Kasumi-1 (cell line): ENCODE results near the gene GPR156.
"Not testable (repeated sequence)": the region's sequence is repeated elsewhere in the genome, so short reads cannot be mapped to it uniquely, and the experiment has no call there.

Experiments used
- DNase-seq, 2 experiments: peaks; one replicate each; lab custom pipeline; 2025; lab: John Stamatoyannopoulos, UW

The GPR156 gene

DNA sequence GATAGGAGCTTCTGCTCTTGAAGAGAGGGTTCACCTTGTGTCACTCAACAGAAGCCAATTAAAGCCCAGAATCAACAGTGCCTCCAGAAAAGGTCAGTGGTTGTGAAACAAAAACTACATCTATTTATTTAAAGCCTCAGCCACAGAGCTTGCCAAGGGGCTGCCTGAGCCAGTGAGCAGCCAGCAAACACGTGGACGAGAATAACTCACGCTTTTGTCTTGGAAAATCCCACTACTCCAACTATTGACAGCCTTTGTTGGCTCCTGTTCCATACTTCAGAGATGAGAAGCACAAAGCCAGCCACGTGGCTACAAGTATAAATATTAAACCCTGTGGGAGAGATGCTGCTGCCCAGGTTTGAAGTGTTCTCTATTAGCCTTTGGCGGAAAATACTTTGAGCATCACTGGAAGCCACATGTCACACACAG lies 10.3 kb downstream of the GPR156 start:
- DNase-seq, result no peak

DNA sequence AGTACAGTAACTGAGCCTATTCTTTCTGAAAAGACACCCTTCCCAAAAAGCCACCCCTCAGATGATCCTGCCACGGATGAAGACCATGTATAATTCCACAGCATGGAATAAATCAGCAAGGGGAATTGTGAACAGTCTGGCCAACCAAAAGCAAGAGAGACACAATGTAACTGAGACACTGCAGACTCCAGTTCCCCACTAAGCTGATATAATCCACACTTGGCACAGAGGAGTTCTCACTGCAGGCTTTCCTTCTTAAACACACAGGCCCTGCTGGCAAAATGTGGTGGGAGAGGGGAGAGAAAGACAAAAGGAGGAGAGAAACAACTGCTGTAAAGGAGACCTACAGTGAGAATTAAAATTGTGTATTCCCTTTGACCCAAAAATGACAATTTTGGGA lies 12.7 kb downstream of the GPR156 start:
- no peak for DNase-seq

DNA sequence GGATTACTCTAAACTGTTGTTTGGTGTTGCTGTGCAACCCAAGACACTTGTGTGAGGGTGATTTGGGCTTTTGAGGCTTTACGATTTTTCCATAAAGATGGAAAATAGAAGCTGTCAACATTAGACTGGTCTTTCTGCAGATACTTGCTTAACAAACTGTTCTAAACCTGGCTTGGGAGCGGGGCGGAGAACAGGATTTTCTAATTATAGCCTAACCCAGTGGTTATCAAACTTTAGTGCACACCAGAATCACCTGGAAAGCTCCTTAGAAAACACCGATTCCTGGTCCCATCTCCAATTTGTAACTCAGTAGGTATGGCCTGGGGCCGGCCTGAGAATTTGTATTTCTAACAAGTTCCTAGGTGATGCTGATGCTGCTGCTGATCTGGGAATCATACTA lies 19.0 kb downstream of the GPR156 start:
- DNase-seq, result no peak

DNA sequence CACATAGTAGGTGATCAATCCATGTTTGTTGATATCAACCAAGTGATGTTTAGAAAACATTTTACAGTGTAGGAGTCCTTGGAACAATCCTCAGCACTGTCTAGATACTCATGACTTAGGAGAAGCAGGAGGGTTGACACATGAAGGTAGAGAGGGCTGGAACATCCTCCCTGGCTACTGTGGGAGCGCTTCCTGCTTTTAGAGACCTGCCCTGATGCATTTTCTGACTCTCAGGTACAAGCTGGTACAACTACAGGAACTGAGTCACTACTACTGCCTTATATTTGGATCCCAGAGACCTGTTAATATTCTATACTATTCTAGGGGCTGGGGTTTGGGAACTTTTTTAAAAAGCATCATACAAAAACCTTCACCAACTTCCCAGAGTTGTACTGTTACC lies 20.1 kb downstream of the GPR156 start:
- no peak for DNase-seq

DNA sequence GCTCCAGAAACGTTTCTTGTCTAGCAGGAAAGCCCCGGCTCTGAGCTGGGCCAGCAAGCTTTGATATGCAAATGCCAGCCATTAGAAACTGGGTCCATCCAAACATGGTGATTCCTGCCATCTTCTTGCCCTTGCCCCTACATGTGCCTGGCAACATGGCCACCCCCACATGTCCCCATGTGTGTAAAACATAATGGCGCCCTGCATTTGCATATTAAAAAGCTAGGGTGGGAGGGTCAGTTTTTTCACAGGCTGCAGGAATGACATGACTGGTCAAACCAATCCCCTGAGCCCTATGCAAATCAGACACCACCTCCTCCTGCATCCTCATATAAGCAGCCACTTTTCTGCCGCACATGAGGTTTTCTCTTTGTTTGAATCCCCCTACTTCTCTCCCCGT lies 21.2 kb downstream of the GPR156 start:
- DNase-seq, result no peak

DNA sequence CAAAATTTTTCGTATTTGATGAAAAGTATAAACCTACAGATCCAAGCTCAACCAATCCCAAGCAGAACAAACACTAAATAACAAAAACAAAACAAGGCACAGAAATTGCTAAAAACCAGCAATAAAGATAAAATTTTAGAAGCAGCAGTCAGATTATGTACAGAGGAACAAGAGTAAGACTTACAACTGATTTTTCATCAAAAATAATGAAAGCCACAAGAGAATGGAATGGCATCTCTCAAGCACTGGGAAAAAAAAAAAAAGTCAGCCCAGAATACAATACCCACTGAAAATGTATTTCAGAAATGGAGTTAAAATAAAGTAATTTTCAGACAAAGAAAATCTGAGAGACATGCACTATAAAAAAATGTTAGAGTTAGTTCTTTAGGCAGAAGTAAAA lies 27.0 kb downstream of the GPR156 start:
- DNase-seq, result peak; percentile 25 to 34

- DNase-seq, result no peak
Observed at GRCh38 chr3:120245386-120245785, 39.6 kb downstream of the GPR156 start.

DNA sequence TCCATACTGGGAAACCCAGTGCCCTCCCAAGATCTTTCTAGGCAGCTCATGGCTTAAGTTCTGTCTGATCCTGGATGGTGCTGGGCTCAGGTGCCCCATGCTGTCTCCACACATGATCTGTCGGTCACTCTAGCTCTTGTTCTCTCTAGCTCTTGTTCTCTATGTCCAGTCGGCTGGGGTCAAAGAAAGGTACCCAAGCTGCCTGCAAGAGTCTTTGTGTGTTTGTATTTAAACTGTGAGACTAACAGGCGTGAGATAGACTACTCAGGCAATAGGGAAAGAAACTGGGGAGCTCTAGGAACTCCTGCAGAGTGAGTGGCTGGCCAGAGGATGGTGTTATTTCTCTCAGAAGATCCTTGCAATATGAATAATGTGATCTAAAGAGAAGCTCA lies 40.2 kb downstream of the GPR156 start:
- no peak for DNase-seq

GRCh38 chr3:120239644-120240043 lies 45.4 kb downstream of the GPR156 start:
- DNase-seq, result no peak

DNA sequence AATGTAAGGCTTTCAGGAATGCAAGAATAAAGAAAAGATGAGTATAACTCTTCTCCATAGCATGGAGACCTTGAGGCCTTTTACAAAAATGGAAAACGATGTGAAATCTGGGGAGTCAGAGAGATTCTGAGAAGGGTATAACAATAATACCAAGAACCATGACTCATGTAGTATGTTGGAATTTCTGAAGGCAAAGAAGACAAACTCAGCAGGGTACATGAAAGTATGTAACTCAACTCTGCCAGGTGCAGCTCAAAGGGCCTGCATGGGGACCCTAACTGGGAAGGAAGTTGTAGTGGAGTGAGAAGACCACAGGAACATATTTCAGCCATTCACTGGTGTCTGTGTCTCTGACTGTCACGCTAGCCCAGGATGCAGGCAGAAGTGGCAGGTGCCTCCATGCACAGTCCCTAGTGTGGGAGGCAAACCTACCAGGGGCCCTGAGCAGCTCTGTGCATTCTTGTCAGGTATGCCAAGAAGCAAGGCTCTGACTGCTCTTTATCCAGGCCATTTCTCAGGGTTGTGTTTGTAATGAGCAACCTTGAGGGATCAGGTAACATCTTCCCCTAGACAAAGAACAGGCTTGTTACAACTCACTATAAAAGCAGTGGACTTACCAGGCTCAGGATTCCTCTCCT lies 57.2 kb downstream of the GPR156 start:
- DNase-seq, result no peak

DNA sequence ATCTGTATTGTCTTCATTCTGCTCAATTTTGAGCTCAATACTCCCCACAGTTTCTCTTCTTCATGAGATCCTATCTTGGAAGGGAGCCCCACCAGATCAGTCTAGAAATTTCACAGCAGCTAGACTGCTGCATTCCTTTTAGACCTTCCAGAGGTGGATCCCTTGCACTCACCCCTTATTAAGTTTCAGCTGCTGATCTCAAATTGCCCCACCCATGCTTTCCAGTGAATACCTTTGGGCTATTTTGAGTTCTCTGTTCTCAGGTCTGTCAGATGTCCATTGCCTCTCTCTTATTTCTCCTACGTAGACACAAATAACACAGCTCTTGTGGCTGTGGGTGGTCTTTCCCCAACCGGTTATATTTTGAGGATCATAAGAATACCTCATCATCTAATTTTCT lies 60.8 kb downstream of the GPR156 start:
- no peak for DNase-seq

DNA sequence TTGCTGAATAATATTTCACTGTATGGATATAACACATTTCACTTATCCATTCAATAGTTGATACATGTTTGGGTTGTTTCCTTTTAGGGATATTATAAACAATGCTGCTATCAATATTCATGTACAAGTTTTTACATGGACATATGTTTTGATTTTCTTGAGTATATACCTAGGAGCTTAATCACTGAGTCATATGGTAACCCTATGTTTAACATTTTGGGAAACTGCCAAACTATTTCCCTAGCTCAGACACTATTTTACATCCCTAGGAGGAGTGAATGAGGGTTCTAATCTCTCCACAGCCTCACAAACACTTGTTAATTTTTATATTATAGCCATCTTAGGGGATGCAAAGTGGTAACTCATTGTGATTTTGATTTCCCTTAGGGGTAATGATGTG lies 66.0 kb downstream of the GPR156 start:
- DNase-seq, result no peak

GRCh38 chr3:120216633-120217032 lies 68.4 kb downstream of the GPR156 start:
- not testable (repeated sequence) for DNase-seq

DNA sequence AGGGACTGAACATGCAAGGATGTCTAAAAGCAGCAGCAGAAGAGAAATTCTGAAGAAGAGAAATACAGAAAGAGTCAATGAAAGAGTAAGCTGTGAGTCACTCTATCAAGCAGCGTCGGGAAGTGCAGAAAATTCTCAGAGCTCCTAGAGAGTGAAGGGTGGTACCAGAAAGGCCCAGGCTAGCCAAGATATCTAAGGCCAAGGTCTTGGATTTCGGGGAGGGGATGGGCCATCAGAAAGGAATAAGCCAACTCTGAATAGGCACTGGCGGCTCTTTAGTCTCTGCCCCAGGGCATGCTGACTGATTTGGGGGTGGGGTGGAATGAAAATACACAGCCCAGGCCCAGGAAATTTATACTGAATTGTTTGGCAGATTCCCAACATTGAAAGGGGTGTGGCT lies 70.8 kb downstream of the GPR156 start:
- no peak for DNase-seq

DNA sequence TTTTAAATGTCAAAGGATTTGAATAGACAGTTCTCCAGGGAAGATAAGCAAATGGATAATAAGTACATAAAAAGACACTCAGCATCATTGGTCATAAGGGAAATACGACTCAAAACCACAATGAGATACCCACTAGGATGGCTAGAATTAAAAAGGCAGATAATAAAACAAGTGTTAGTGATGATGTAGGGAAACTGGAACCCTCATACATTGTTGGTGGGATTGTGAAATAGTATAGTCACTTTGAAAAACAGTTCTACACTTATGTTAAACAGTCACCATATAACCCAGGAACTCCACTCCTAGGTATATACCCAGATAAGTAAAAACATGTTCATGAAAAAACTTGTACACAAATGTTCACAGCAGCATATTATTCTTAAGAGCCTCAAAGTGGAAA lies 72.5 kb downstream of the GPR156 start:
- DNase-seq, result no peak

DNA sequence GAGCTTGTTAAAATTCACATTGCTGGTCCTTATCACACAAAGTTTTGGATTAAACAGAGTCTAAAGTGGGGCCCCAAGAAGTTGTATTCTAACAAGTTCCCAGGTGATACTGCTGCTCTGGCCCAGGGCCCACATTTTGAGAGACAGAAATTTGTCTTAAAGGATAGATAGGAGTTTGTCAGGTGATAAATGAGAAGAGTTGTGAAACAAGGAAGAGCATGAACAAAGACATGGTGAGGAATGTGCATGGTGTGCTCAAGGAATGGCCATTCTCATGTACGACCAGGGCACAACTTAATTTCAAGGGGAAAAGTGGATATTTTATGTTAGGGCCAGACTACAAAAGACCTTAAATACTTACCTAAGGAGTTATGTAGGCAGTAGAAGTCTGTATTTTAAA lies 75.6 kb downstream of the GPR156 start:
- DNase-seq, result no peak

DNA sequence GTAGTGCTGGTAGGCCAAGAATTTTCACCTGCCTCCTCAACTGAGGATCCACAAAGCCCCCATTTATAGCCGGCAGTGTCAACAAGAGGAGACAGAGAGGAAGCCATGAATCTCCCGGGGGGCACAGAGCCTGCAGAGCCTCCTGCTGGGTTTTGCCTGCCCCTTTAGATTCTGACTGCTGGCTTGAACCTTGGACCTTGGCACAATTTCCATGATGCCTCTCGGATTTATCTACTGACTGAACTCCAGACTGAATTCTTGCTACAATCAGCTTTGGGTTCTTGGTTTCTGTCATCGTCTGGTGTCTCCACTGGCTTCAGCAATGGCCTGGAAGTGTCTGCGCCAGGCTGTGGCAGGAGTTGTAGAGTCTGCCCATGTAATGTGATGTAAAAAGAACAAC lies 80.7 kb downstream of the GPR156 start:
- DNase-seq, result no peak

DNA sequence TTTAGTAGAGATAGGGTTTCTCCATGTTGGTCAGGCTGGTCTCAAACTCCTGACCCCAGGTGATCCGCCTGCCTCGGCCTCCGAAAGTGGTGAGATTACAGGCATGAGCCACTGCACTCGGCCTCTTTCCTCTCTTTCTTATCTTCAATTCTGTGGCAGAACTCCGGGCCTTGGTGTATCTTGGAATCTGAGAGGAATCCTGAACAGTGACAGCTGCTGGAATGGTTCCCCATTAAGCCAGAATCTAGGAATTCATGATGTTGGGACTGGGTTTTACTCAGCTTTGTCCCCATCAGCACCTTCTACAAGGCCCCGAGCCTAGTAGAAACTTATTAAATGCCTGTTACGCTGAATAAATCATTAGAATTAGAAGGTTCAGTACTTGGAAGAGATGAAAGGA lies 81.4 kb downstream of the GPR156 start:
- DNase-seq, result no peak

DNA sequence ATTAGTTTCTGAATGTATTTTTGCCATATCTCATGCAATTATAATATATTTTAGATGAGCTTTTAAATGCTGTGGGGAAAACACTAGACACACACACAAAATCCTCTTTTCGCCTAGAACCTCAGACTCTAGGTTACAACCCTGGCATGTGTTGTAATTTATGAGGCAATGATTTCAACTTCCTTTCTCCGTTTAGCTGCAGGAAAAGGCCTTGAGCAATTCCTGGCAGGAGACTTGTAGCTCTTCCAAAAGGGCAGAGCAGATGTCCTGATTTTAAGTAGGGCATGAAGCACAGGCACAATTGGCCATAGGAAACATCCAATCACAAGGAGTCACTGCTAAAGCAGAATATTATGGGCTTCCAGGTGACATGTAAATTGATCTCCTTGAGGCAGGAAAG lies 82.0 kb downstream of the GPR156 start:
- DNase-seq, result peak; percentile 66 to 80

- DNase-seq, result no peak
Observed at GRCh38 chr3:120202363-120202762, 82.7 kb downstream of the GPR156 start.

DNA sequence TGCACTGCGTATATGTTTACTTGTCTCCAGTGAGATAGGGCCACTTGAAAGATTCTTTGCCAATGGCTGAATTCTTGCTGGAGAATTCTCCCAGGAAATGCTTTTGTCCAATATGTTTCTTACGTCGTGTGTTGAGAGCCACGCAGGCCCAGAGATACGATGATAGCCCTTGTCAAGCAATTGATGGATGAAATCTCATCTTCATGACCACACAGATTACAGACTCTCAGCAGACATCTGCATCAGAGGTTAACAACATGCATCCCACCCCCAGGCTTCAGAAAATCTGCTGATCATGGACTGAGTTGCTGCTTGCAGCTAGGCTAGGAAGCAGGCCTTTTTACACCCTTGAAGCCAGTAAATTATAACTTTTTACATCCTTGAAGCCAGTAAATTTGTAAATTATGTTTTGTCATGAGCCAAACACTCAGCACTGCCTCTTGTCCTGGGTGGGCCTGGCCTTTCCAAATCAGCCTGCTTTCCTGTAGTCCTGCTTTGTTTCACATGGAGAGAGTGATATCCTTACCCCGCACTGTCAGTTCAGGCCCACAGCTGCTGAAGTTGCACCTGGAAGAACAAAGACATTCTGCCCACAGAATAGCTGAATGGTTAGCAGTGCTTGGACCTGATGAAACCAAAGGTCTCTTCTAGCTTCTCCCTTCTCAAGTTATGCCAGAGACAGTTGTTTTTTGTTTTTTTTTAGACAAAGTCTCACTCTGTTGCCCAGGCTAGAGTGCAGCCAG lies 84.4 kb downstream of the GPR156 start:
- no peak for DNase-seq

- DNase-seq, result peak; percentile 22 to 36
Observed at GRCh38 chr3:120198305-120198878, 86.6 kb downstream of the GPR156 start.

DNA sequence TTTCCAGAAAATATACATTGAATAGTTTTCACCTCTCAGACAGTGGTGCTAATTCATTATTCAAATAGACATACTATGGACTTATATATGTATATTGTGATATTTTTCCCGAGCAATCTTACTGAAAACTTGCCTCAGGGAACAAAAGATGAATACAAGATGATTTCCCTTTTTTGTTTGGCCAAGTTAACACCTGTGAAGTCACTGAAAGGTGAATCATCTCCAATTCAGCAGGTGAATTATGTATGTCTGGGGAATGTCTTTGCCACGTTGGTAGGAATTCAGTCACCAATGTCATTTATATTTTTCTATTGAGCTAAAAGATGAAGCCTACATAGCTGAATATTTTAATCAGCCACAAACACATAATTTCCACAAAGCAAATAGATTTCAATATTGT lies 88.2 kb downstream of the GPR156 start:
- DNase-seq, result no peak

DNA sequence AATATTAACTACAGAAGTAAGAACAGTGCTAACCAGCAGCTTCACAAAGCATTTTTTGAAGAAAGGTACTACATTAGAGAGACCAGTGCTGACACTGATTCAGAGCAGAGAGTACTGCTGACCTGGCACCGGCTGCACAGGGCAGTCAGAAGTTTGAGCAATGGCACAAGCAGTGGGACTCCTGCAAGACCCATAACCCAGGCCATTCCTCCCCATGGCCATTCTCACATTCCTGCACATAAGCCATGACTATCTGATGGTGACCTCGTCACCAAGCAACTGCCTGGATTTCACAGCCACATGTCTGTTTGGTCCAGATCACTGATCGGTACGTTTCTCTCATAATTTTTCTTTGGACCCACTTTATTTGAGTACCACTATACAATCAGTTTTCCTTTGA lies 88.7 kb downstream of the GPR156 start:
- no peak for DNase-seq
